Right atrium auricular region (tissue), 2 donors: ENCODE data around the gene CACNG6. TPM values are rescaled to one million over a fixed set of nuclear protein-coding genes. Genes with fewer than 3 reads are reported as not detected.

Source experiments
- DNase-seq: peaks from one replicate; pipeline ENCODE4 v3.0.0-alpha.2; 2019; ENCODE audit warnings: low spot score
- H3K27ac ChIP-seq, 2 donors: fragments of 200-600 bp; sonication (generic); 1 replicate in 1 of 2; 2 replicates in 1 of 2; pipeline ENCODE4 v1.5.1; 2016 to 2019
- H3K27me3 ChIP-seq, 2 donors: fragments of 200-600 bp; sonication (generic); one replicate each; pipeline versions ENCODE4 v1.5.1 to v1.6.0; 2017 to 2019
- H3K36me3 ChIP-seq: fragments of 200-600 bp; sonication (generic); one replicate; pipeline ENCODE4 v1.5.1; 2016
- H3K4me1 ChIP-seq, 2 donors: fragments of 200-600 bp; sonication (generic); one replicate each; pipeline versions ENCODE4 v1.5.1 to v1.6.0; 2017 to 2019
- H3K4me3 ChIP-seq, 2 donors: fragments of 200-600 bp; sonication (generic); 1 replicate in 1 of 2; 2 replicates in 1 of 2; pipeline ENCODE4 v1.5.1; 2017 to 2019; ENCODE audit warnings: mild to moderate bottlenecking in 1 of 2, moderate library complexity in 1 of 2
- H3K9me3 ChIP-seq, 2 donors: fragments of 200-600 bp; sonication (generic); one replicate each; pipeline ENCODE4 v1.5.1; 2019
- CTCF ChIP-seq, 2 donors: fragments of 200-600 bp; sonication (generic); IDR thresholded peaks; one replicate each; pipeline ENCODE4 v1.5.1; 2019; ENCODE audit warnings: antibody characterized with exemption in 2 of 2
- total RNA-seq, 2 donors: library from RNA; depleted of rRNA; stranded (reverse); fragments of >200 nt; gene quantifications; one replicate each; pipeline ENCODE4 v1.1.0, GENCODE V29; 2016

Gene CACNG6
- total RNA-seq, 2 donors from 2014 or later: 0.31 TPM; not detected in 1

GRCh38 chr19:53988981-53989380 is 2.5 kb upstream of the CACNG6 start:
- Histone ChIP-seq H3K4me1 (peaks cover 0 to 12% of the 10 kb centered on the region in 2 donors), H3K9me3 (no peaks in the 10 kb centered on the region), H3K36me3 (no peaks in the 10 kb centered on the region), H3K4me3 (no peak overlapping the region), H3K27me3 (peaks cover 5 to 20% of the 10 kb centered on the region in 2 donors), H3K27ac (no peak overlapping the region)
- TF ChIP-seq CTCF (IDR thresholded peaks at IDR 0.05): no peak
- no peak for DNase-seq

GRCh38 chr19:53989600-53990533 is 1.6 kb upstream of the CACNG6 start:
- no peak for TF ChIP-seq CTCF (IDR thresholded peaks at IDR 0.05)
- H3K4me3 ChIP-seq: no peak overlapping the region
- H3K27ac ChIP-seq: no peak overlapping the region
- H3K9me3 ChIP-seq: no peaks in the 10 kb centered on the region
- peaks cover 5 to 20% of the 10 kb centered on the region in 2 donors for H3K27me3 ChIP-seq
- peaks cover 0 to 12% of the 10 kb centered on the region in 2 donors for H3K4me1 ChIP-seq
- H3K36me3 ChIP-seq: no peaks in the 10 kb centered on the region
- no peak for DNase-seq

GRCh38 chr19:53992211-53992610 is 774 bp downstream of the CACNG6 start:
- no peaks in the 10 kb centered on the region for H3K9me3 ChIP-seq
- no peak for DNase-seq
- peaks cover 5 to 20% of the 10 kb centered on the region in 2 donors for H3K27me3 ChIP-seq
- H3K4me3 ChIP-seq: no peak overlapping the region
- H3K27ac ChIP-seq: no peak overlapping the region
- peaks cover 0 to 12% of the 10 kb centered on the region in 2 donors for H3K4me1 ChIP-seq
- no peaks in the 10 kb centered on the region for H3K36me3 ChIP-seq
- no peak for TF ChIP-seq CTCF (IDR thresholded peaks at IDR 0.05)

- no peak overlapping the region for H3K27ac ChIP-seq
- peaks cover 0 to 12% of the 10 kb centered on the region in 2 donors for H3K4me1 ChIP-seq
- no peak for DNase-seq
- no peaks in the 10 kb centered on the region for H3K36me3 ChIP-seq
- no peak for TF ChIP-seq CTCF (IDR thresholded peaks at IDR 0.05)
- no peaks in the 10 kb centered on the region for H3K9me3 ChIP-seq
- peaks cover 5 to 20% of the 10 kb centered on the region in 2 donors for H3K27me3 ChIP-seq
- H3K4me3 ChIP-seq: no peak overlapping the region
Measured at GRCh38 chr19:53992815-53993214, 1.4 kb downstream of the CACNG6 start.

- Histone ChIP-seq H3K27me3 (peaks cover 5 to 20% of the 10 kb centered on the region in 2 donors), H3K27ac (no peak overlapping the region), H3K9me3 (no peaks in the 10 kb centered on the region), H3K36me3 (no peaks in the 10 kb centered on the region), H3K4me1 (peaks cover 0 to 12% of the 10 kb centered on the region in 2 donors), H3K4me3 (no peak overlapping the region)
- no peak for DNase-seq
- TF ChIP-seq CTCF (IDR thresholded peaks at IDR 0.05): no peak
Measured at GRCh38 chr19:53993448-53993847, 2.0 kb downstream of the CACNG6 start.
